ACC112 (cell line): ENCODE results near the gene CACNA1B.
"Not testable (repeated sequence)": the region's sequence is repeated elsewhere in the genome, so short reads cannot be mapped to it uniquely, and the experiment has no call there.

Experiments used
- H2AFZ ChIP-seq: fragments of 200-600 bp; sonication (generic); one replicate; pipeline ENCODE4 v1.6.0; 2017; ENCODE audit warnings: antibody characterized with exemption, low read length; ENCODE audit not compliant: unreplicated experiment
- H3K27ac ChIP-seq: fragments of 200-600 bp; sonication (generic); 2 replicates; pipeline ENCODE4 v1.5.1; 2014; ENCODE audit warnings: low read depth, mild to moderate bottlenecking, antibody characterized with exemption, low read length, moderate library complexity
- H3K27me3 ChIP-seq: fragments of 200-600 bp; sonication (generic); 2 replicates; pipeline ENCODE4 v1.6.1; 2014; ENCODE audit warnings: mild to moderate bottlenecking, antibody characterized with exemption, low read length, moderate library complexity, mixed read lengths; ENCODE audit not compliant: insufficient read depth
- H3K36me3 ChIP-seq: fragments of 200-600 bp; sonication (generic); 2 replicates; pipeline ENCODE4 v1.6.1; 2016; ENCODE audit warnings: mild to moderate bottlenecking, antibody characterized with exemption, low read length, moderate library complexity, mixed read lengths; ENCODE audit not compliant: insufficient read depth
- H3K4me1 ChIP-seq: fragments of 200-600 bp; sonication (generic); one replicate; pipeline ENCODE4 v1.6.1; 2016; ENCODE audit warnings: low read length, mixed read lengths; ENCODE audit not compliant: insufficient read depth, unreplicated experiment, control insufficient read depth
- H3K4me3 ChIP-seq: fragments of 200-600 bp; sonication (generic); 2 replicates; pipeline ENCODE4 v1.5.1; 2014; ENCODE audit warnings: mild to moderate bottlenecking, low read depth, low read length
- H3K79me2 ChIP-seq: fragments of 200-600 bp; sonication (generic); one replicate; pipeline ENCODE4 v1.6.0; 2016; ENCODE audit warnings: low read length; ENCODE audit not compliant: control insufficient read depth, unreplicated experiment, insufficient read depth

CACNA1B gene

GRCh38 chr9:138139096-138139495, 261.5 kb downstream of the CACNA1B start:
- H3K4me3 ChIP-seq: not testable (repeated sequence)

GRCh38 chr9:138140980-138141379, 263.4 kb downstream of the CACNA1B start:
- not testable (repeated sequence) for H2AFZ ChIP-seq, H3K27ac ChIP-seq, H3K27me3 ChIP-seq, H3K36me3 ChIP-seq, H3K4me1 ChIP-seq, H3K79me2 ChIP-seq, H3K4me3 ChIP-seq

More at GRCh38 chr9:138139096-138139495, 261.5 kb downstream of the CACNA1B start:
- not testable (repeated sequence) for H3K27ac ChIP-seq, H2AFZ ChIP-seq, H3K36me3 ChIP-seq, H3K4me1 ChIP-seq, H3K27me3 ChIP-seq, H3K79me2 ChIP-seq

DNA sequence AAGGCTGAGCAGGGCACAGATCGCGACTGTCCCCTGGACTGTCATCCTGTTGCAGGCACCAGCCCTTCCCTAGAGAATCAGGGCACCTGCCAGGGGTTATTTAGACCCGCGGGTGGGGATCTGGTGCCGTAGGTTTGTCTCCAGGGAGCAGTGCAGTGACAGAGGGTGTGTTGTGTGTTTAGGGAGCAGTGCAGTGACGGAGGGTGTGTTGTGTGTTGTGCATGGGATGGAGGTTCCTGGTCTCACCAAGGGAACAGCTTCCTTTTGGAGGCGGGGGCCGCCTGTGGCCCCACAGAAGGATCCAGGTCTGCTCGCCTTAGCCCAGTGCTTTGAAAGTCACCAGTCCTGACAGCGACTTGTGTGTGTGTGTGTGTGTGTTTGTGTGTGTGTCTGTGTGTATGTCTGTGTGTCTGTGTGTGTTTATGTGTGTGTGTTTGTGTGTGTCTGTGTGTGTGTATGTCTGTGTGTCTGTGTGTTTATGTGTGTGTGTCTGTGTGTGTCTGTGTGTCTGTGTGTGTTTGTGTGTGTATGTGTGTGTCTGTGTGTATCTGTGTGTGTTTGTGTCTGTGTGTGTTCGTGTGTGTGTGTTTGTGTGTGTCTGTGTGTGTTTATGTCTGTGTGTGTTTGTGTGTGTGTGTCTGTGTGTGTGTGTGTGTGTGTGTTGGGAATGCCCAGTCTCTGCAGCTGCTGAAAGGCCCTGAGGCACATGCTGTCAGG, 265.1 kb downstream of the CACNA1B start:
- not testable (repeated sequence) for H3K4me3 ChIP-seq, H3K79me2 ChIP-seq, H3K4me1 ChIP-seq, H3K27me3 ChIP-seq, H3K36me3 ChIP-seq, H2AFZ ChIP-seq, H3K27ac ChIP-seq

GRCh38 chr9:138143491-138143890, 265.9 kb downstream of the CACNA1B start:
- not testable (repeated sequence) for H3K79me2 ChIP-seq, H3K4me3 ChIP-seq, H3K27me3 ChIP-seq, H3K4me1 ChIP-seq, H2AFZ ChIP-seq, H3K27ac ChIP-seq, H3K36me3 ChIP-seq

- H3K4me1 ChIP-seq, H3K4me3 ChIP-seq, H3K36me3 ChIP-seq, H3K79me2 ChIP-seq, H3K27me3 ChIP-seq, H2AFZ ChIP-seq, H3K27ac ChIP-seq: not testable (repeated sequence)
These were observed 270.0 kb downstream of the CACNA1B start for GRCh38 chr9:138147556-138147955.

GRCh38 chr9:138149672-138150656, 272.4 kb downstream of the CACNA1B start:
- not testable (repeated sequence) for H3K4me1 ChIP-seq, H3K36me3 ChIP-seq, H3K27ac ChIP-seq, H3K27me3 ChIP-seq, H3K79me2 ChIP-seq, H2AFZ ChIP-seq, H3K4me3 ChIP-seq

GRCh38 chr9:138155788-138156187, 278.2 kb downstream of the CACNA1B start:
- H3K79me2 ChIP-seq, H3K27ac ChIP-seq, H2AFZ ChIP-seq: not testable (repeated sequence)

DNA sequence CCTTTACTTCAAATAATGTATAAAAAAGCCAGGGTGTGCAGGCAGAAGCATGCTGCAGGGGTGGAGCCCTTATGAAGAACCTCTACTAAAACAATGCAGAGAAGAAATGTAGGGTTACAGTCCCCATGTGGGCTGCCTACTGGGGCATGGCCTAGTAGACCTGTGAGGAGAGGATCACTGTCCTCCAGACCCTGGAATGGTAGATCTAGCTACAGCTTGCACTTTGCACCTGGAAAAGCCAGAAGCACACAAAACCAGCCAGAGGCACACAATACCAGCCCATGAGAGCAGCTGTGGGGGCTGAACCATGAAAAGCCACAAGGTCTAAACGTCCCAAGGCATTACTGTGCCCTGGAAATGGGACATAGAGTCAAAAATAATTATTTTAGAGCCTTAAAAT, 289.2 kb downstream of the CACNA1B start:
- not testable (repeated sequence) for H3K27me3 ChIP-seq, H2AFZ ChIP-seq, H3K27ac ChIP-seq, H3K4me1 ChIP-seq, H3K36me3 ChIP-seq, H3K79me2 ChIP-seq, H3K4me3 ChIP-seq

More at GRCh38 chr9:138155788-138156187, 278.2 kb downstream of the CACNA1B start:
- not testable (repeated sequence) for H3K27me3 ChIP-seq, H3K36me3 ChIP-seq, H3K4me1 ChIP-seq, H3K4me3 ChIP-seq
